Heart left ventricle (tissue), 13 donors: ENCODE measurements around the gene TRIM6.

Experiments
- POLR2A ChIP-seq, 2 donors: fragments of 450-650 bp; IDR thresholded peaks; one replicate each; pipeline ENCODE4 v1.6.1; 2017; ENCODE audit warnings: antibody characterized with exemption in 2 of 2, mild to moderate bottlenecking in 2 of 2, moderate library complexity in 2 of 2
- TF ChIP-seq, protein P1 (sequence below), 12 donors: fragments of 200-600 bp; sonication (generic) in 4 of 12; IDR thresholded peaks; one replicate each; pipeline versions ENCODE4 v1.5.0 to v1.8.0; 2018 to 2022; ENCODE audit warnings: antibody characterized with exemption in 12 of 12, mild to moderate bottlenecking in 5 of 12
- donor health status: ischemic (EF 13 %, LVEDD 7.1; RV severe dilation, severe dysfunction).
- donor health status: DM: no; HTN: yes; CAD: no.
- donor health status: DM: no; HTN: no; CAD: no.
- donor health status: ischemic (EF 25% LVEDD 6.9; RV normal size, moderate dysfunction).
- donor health status: ischemic (EF 25% LVEDD 5.7; RV mildly dilated, moderate dysfunction).
- donor health status: ischemic (EF 35%, LVEDD 5.7; RV mildly dilated, moderate dysfunction).
- donor health status: nonischemic (EF 11% LVEDD 7.7; RV severe dilation, severe dysfunction).
- donor health status: DM: yes; HTN: yes; CAD: no.
- donor health status: PGD.
- donor health status: ischemic (EF 29% LVEDD 5.4; RV normal size, mild dysfunction).
- donor health status: nonischemic (EF 23%, LVEDD 6.1; RV moderate dilation, normal function).

GRCh38 chr11:5620651-5621521 is 24.4 kb downstream of the TRIM6 start:
- TF ChIP-seq, protein P1, sequence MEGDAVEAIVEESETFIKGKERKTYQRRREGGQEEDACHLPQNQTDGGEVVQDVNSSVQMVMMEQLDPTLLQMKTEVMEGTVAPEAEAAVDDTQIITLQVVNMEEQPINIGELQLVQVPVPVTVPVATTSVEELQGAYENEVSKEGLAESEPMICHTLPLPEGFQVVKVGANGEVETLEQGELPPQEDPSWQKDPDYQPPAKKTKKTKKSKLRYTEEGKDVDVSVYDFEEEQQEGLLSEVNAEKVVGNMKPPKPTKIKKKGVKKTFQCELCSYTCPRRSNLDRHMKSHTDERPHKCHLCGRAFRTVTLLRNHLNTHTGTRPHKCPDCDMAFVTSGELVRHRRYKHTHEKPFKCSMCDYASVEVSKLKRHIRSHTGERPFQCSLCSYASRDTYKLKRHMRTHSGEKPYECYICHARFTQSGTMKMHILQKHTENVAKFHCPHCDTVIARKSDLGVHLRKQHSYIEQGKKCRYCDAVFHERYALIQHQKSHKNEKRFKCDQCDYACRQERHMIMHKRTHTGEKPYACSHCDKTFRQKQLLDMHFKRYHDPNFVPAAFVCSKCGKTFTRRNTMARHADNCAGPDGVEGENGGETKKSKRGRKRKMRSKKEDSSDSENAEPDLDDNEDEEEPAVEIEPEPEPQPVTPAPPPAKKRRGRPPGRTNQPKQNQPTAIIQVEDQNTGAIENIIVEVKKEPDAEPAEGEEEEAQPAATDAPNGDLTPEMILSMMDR (IDR thresholded peaks at IDR 0.05), result no peak
- no peak for TF ChIP-seq POLR2A (IDR thresholded peaks at IDR 0.05)
